GM20431 (cell line): ENCODE data around the gene GCNA.
"Not testable (repeated sequence)": the region's sequence is repeated elsewhere in the genome, so short reads cannot be mapped to it uniquely, and the experiment has no call there.

Experiments
- in situ Hi-C: fragments of 300-500 bp; cut with MseI, MboI; formaldehyde crosslinking; loops from one replicate; pipeline ENCODE4 v1.15.0; 2020; ENCODE audit warnings: low sequenced_read_pairs; ENCODE audit not compliant: unreplicated experiment

Gene GCNA

DNA sequence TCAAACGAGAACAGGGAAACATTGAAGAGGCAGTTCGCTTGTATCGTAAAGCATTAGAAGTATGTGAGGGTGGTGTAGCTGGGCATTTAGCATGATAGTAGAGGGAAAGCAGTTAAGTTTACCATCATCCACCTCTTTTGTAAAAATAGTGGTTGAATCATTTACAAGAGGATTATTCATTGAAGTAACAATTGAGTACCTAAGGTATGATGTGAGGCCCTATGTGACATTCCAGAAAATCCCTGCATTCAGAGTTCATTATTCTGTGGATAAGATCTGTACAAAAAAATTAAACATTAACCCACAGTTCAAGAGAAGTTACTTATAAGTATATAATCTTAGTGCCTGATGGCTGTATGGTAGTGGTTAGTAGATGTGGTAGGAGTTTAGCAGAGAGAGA lies 22.2 kb upstream of the GCNA start:
- in situ Hi-C loops: no loop called here

GRCh38 chrX:71558920-71559319 lies 19.3 kb upstream of the GCNA start:
- in situ Hi-C loops: no loop called here

DNA sequence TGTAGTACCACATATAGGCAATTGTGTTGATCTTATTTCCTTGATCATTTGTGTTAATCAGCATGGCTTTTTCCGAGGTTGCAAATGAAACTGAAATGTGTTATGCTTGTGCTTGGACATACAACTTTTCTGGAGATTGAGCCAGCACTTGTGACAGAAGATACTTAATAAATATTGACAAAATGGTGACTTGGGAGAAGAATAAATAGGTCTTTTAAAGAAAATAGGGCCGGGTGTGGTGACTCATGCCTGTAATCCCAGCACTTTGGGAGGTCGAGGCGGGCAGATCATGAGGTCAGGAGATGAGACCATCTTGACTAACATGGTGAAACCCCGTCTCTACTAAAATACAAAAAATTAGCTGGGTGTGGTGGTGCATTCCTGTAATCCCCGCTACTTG lies 18.5 kb upstream of the GCNA start:
- in situ Hi-C loops: not testable (repeated sequence)

DNA sequence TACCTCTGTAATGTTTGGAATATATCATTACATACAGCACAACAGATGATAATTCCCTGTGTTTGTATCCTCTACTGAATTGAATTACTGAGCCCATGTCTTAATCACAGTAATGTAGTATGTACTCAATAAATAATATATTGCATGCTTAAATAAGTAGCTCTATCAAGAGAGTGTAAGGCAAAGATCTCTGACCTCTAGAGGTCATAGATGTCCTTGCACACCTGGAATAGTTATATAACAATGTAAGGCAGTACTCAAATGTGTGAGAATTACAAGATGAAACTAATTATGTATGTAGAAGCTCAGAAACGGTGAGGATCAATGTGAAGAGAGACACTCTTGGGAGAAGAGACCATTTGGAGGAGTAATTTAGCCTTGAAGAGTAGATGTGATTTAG lies 14.3 kb upstream of the GCNA start:
- in situ Hi-C loops: no loop called here

DNA sequence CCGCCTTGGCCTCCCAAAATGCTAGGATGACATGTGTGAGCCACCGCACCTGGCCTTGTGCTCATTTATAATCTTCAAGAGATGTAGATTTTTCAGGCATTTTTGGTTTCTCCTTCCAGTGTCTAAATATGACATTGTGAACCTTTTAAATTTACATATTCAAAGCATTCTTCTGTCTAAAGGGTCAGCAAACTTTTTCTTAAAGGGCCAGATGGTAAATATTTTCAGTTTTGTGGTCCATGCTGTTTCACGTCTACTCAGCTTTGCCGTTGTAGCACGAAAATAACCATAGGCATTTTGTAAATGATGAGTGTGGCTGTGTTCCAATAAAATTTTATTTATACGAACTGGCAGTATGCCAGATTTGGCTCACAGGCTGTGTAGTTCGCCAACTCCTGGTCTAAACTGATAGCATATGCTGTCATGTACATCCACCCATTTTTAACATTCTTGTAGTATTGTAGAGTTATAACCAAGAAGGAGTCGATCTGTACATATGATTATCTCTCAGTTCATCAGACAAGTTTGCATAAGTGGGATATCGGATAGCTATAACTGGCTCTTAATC lies 12.7 kb upstream of the GCNA start:
- in situ Hi-C loops: no loop called here

DNA sequence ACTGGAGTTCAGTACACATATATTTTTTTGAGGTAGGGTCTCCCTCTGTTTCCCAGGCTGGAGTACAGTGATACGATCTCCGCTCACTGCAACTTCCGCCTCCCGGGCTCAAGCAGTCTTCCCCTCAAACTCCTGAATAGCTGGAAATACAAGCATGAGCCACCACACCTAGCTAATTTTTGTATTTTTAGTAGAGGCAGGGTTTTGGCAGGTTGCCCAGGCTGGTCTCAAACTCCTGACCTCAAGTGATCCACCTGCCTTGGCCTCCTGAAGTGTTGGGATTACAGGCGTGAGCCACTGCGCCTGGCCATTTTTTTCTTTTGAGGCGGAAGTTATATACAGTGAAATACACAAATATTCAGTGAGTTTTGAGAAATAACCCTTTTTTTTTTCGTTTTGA lies 6.8 kb upstream of the GCNA start:
- in situ Hi-C loops: not testable (repeated sequence)

DNA sequence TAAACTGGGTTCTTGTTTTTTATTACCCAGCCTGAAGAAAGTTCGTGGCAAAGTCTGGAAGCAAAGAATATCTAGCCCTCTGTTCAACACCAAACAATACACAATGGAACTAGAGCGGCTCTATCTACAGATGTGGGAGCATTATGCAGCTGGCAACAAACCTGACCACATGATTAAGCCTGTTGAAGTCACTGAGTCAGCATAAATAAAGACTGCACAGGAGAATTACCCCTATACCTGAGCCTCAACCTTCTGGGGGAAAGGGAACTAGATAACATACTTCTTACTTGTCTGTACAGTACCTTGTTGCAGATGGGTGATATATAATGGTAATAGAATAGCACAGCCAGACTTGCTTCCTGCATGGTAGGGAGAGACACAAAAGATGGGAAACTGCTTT lies 4.6 kb upstream of the GCNA start:
- in situ Hi-C loops: no loop called here

DNA sequence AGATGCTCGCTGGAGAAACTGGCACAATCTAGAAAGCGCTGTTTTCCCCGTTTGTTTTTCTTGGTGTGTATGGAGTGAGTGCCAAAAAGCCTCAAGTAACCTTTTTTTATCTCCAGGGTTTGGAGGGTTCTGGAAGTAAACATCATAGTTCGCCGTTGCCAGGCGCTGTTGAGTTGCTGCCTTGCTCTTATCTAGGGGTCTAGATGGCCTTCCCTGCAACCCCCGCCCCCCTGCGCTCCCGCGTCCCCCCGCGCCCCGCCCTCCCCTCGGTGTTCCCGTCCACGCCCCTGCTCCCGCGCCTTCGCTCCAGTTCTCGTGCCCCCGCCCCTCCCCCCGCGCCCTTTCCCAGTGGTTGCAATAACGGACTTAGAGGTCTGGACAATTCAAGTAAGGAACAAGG lies 555 bp upstream of the GCNA start:
- in situ Hi-C loops: no loop called here

- in situ Hi-C loops: no loop called here
These were observed 1.1 kb downstream of the GCNA start for GRCh38 chrX:71579136-71579989.

DNA sequence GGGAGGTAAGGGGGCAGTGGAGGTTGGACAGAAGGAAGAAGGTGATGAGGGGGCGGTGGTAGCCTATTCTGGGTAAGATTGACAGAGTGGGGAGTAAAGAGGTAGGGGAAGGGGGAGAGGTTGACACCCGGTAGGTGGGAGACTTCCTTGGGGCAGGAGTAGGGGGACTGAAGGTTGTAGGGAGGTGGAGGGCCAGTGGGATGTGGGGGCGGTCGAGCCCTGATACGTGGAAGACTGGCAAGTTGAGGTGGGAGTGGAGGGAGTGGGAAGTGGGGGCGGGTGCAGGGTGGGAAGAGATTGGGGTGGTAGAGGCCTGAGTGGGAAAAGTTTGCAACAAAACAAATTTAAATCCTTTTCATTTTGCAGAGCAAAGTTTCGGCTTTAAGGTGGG lies 1.7 kb downstream of the GCNA start:
- in situ Hi-C loops: no loop called here

DNA sequence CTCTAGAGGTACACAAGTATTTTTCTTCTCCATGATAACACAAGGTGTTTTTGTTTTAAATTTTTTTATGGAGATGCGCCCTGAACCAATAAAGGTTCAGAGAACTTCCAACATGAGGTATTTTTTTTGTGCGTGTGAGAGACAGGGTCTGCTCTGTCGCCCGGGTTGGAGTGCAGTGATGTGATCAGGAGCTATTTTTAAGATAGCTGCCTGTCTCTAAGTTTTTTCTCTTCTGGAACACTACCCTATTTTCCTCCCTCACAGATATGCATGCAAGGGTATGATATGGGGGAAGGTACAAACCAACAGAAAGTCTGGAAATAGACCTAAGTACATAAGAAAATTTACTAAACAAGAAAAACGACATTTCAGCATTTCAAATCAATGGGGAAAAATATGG lies 3.0 kb downstream of the GCNA start:
- in situ Hi-C loops: no loop called here

- in situ Hi-C loops: no loop called here
These were observed 8.7 kb downstream of the GCNA start for GRCh38 chrX:71586929-71587328.

DNA sequence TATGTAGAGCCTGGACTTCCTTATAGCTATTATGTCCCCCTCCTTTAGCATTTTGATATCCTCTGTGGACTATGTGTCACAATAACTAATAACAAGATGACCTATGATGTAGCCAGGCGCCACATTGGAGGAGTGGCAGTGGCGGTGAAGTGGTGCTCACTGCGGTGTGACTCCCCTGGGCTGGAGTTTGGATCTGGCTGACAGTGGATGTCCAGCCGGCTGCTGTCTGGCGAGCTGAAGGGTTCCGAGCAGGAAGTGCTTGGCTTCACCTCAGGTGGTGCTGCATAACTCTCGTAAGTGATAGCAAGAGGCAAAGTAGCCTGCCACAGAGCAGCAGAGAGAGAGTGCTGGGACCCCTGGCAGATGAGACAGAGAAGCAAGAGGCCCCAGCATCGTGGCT lies 15.0 kb downstream of the GCNA start:
- in situ Hi-C loops: not testable (repeated sequence)

- in situ Hi-C loops: no loop called here
These were observed 21.7 kb downstream of the GCNA start for GRCh38 chrX:71599965-71600364.

GRCh38 chrX:71603618-71604017 lies 25.4 kb downstream of the GCNA start:
- in situ Hi-C loops: no loop called here

- in situ Hi-C loops: no loop called here
These were observed 25.9 kb downstream of the GCNA start for GRCh38 chrX:71604141-71604540.

GRCh38 chrX:71604796-71605568 lies 26.7 kb downstream of the GCNA start:
- in situ Hi-C loops: no loop called here

DNA sequence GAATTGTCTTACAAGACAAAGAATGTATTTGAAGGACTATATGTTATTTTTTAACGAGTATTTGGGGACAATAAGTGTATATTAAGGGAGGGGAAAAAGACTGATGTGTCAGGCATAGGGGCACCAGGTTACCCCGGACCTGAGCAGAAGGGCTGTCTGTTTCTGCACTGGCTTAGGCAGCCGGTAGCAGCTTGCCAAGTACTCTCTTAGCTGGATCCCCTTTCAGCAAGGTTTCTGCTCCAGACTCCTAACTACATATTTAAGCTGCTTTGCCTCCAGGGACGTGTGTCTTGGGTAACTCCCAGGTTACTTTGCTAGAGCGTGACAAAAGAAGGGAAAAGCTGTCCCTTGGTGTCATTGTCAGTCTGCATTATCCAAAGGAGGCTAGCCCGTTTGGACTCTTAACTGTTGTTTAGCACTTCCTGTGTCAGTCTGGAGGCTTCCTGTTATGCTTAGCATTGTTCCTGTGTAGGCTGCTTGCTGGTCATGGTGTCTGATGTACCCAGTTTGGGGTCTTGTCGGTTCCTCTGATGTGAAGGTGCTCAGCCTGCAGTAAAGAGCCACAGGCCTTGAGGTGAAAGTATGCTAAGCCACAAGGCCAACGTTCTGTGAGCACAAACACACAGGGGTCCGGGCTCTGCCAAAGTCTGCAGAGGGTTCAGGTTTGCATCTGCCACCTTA lies 28.4 kb downstream of the GCNA start:
- in situ Hi-C loops: no loop called here

DNA sequence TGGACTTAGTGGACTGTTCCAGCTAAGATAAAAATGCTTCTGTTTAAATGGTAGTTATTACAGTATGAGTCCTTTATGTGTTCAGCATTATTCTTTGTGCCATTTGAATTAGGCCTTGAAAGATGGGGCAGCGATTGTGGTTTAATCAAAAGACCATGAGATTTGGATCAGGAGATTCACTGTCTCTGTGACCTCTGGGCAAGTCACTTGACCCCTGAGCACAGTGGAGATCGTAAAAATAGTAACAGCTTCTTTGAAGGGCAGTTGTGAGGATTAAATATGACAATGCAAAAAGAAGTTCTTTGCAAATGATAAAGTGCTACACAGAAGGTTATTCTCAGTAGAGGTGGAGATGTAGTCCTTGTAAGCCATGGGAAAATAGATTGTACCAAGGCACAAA lies 29.3 kb downstream of the GCNA start:
- in situ Hi-C loops: no loop called here

GRCh38 chrX:71609095-71609750 lies 31.0 kb downstream of the GCNA start:
- in situ Hi-C loops: no loop called here
